ENCODE results near the gene ENPP3. TPM values are rescaled to one million over a fixed set of nuclear protein-coding genes. Genes with fewer than 3 reads are reported as not detected.

Gene ENPP3
- total RNA-seq, 1 experiment from 2014 or later, result not detected

- Mint-ChIP-seq H3K27ac (no peak overlapping the region), H3K27me3 (ENCODE audit: low read depth) (peaks cover 37% of the 10 kb centered on the region), H3K4me1 (no peaks in the 10 kb centered on the region), H3K4me3 (no peak overlapping the region), H3K9me3 (no peaks in the 10 kb centered on the region), H3K36me3 (no peaks in the 10 kb centered on the region)
- ATAC-seq, result no peak
- TF ChIP-seq TEAD1 (CRISPR knock-in tag; IDR thresholded peaks at IDR 0.05) (no peak), E2F4 (CRISPR knock-in tag; IDR thresholded peaks at IDR 0.05; ENCODE audit: borderline replicate concordance, low read depth) (no peak), GRHL2 (CRISPR knock-in tag; IDR thresholded peaks at IDR 0.05; ENCODE audit: insufficient replicate concordance, severe bottlenecking) (no peak), FOXK1 (CRISPR knock-in tag; IDR thresholded peaks at IDR 0.05) (no peak)
- DNase-seq (ENCODE audit: low spot score), result no peak
- ChIA-PET POLR2A (no interaction called here), CTCF (interaction anchor here (0.8 to 1.8 kb wide), 2 partner anchors 25 to 628 kb away, joined by 3 to 9 read pairs; partner anchors contain the start of gene MED23)
These were observed 15.4 kb downstream of the ENPP3 start for GRCh38 chr6:131652472-131652871.

- TF ChIP-seq E2F4 (CRISPR knock-in tag; IDR thresholded peaks at IDR 0.05; ENCODE audit: borderline replicate concordance, low read depth) (no peak), ESRRA (CRISPR knock-in tag; IDR thresholded peaks at IDR 0.05; ENCODE audit: borderline replicate concordance) (no peak), TCF7 (CRISPR knock-in tag; IDR thresholded peaks at IDR 0.05; ENCODE audit: low read depth) (no peak), TEAD1 (CRISPR knock-in tag; IDR thresholded peaks at IDR 0.05) (no peak), PREB (CRISPR knock-in tag; IDR thresholded peaks at IDR 0.05; ENCODE audit: borderline replicate concordance) (no peak), IRF1 (CRISPR knock-in tag; IDR thresholded peaks at IDR 0.05) (no peak), ETV6 (CRISPR knock-in tag; IDR thresholded peaks at IDR 0.05) (no peak)
- Mint-ChIP-seq H3K36me3 (no peaks in the 10 kb centered on the region), H3K4me1 (no peaks in the 10 kb centered on the region), H3K4me3 (no peak overlapping the region), H3K27ac (no peak overlapping the region), H3K9me3 (no peaks in the 10 kb centered on the region), H3K27me3 (ENCODE audit: low read depth) (peaks cover 39% of the 10 kb centered on the region)
- ATAC-seq (no peak), DNase-seq (ENCODE audit: low spot score) (no peak)
- POLR2A ChIA-PET, result no interaction called here
- CTCF ChIA-PET, result interaction anchor here (2.4 kb wide), 1 partner anchor 26 kb away, joined by 12 read pairs; the partner anchor contains the start of gene MED23
These were observed 17.2 kb downstream of the ENPP3 start for GRCh38 chr6:131654326-131654725.

GRCh38 chr6:131655387-131655786 lies 18.3 kb downstream of the ENPP3 start:
- Mint-ChIP-seq H3K4me1 (no peaks in the 10 kb centered on the region), H3K27me3 (ENCODE audit: low read depth) (peaks cover 39% of the 10 kb centered on the region), H3K4me3 (no peak overlapping the region), H3K36me3 (no peaks in the 10 kb centered on the region), H3K27ac (no peak overlapping the region), H3K9me3 (no peaks in the 10 kb centered on the region)
- ChIA-PET CTCF (interaction anchor here (2.4 kb wide), 1 partner anchor 27 kb away, joined by 12 read pairs; the partner anchor contains the start of gene MED23), POLR2A (no interaction called here)
- DNase-seq (ENCODE audit: low spot score), result no peak
- ATAC-seq, result no peak
- TF ChIP-seq NFATC4 (CRISPR knock-in tag; IDR thresholded peaks at IDR 0.05) (no peak), SMAD3 (CRISPR knock-in tag; IDR thresholded peaks at IDR 0.05; ENCODE audit: borderline replicate concordance) (no peak), SOX15 (CRISPR knock-in tag; IDR thresholded peaks at IDR 0.05) (no peak), NR2C2 (CRISPR knock-in tag; IDR thresholded peaks at IDR 0.05) (no peak), OVOL2 (CRISPR knock-in tag; IDR thresholded peaks at IDR 0.05; ENCODE audit: borderline replicate concordance) (no peak), ZNF423 (CRISPR knock-in tag; IDR thresholded peaks at IDR 0.05) (no peak), ZSCAN18 (CRISPR knock-in tag; IDR thresholded peaks at IDR 0.05) (no peak), ZMAT4 (CRISPR knock-in tag; IDR thresholded peaks at IDR 0.05) (no peak), TCF7 (CRISPR knock-in tag; IDR thresholded peaks at IDR 0.05; ENCODE audit: low read depth) (no peak), SP1 (CRISPR knock-in tag; conservative IDR thresholded peaks at IDR 0.05) (no peak), PRDM15 (CRISPR knock-in tag; IDR thresholded peaks at IDR 0.05) (no peak), EMX1 (CRISPR knock-in tag; IDR thresholded peaks at IDR 0.05) (no peak)

Data from WTC11 (cell line).